IMR-90 (cell line): ENCODE results near the gene MADD.

ENCODE experiments used
- BHLHE40 ChIP-seq: fragments of 150-350 bp; IDR thresholded peaks from 2 replicates; pipeline ENCODE4 v1.6.1; 2016; ENCODE audit warnings: mild to moderate bottlenecking, low read depth, low read length
- CEBPB ChIP-seq: IDR thresholded peaks from 2 replicates; pipeline ENCODE4 v1.6.1; 2012; ENCODE audit warnings: low read depth, low read length, improper control_type of control experiment
- FOS ChIP-seq: fragments of 150-350 bp; IDR thresholded peaks from 2 replicates; pipeline ENCODE4 v1.6.1; 2016; ENCODE audit warnings: low read depth, low read length
- MAFK ChIP-seq: IDR thresholded peaks from 2 replicates; pipeline ENCODE4 v1.6.1; 2012; ENCODE audit warnings: low read depth, low read length, improper control_type of control experiment
- MAZ ChIP-seq: IDR thresholded peaks from 2 replicates; pipeline ENCODE4 v1.6.1; 2012; ENCODE audit warnings: low read depth, mild to moderate bottlenecking, low read length, improper control_type of control experiment, moderate library complexity, borderline replicate concordance
- NFE2L2 ChIP-seq: fragments of 150-350 bp; IDR thresholded peaks from 2 replicates; pipeline ENCODE4 v1.6.1; 2016; ENCODE audit warnings: low read depth, mild to moderate bottlenecking, low read length
- POLR2A ChIP-seq: IDR thresholded peaks from 2 replicates; pipeline ENCODE4 v1.6.1; 2012; ENCODE audit warnings: mild to moderate bottlenecking, low read depth, low read length
- RAD21 ChIP-seq: IDR thresholded peaks from 2 replicates; pipeline ENCODE4 v1.6.1; 2012; ENCODE audit warnings: low read length, improper control_type of control experiment
- TF ChIP-seq, protein P1 (sequence below): conservative IDR thresholded peaks from 2 replicates; pipeline ENCODE4 v1.5.1; 2012; ENCODE audit warnings: mild to moderate bottlenecking, low read depth, low read length, improper control_type of control experiment

DNA sequence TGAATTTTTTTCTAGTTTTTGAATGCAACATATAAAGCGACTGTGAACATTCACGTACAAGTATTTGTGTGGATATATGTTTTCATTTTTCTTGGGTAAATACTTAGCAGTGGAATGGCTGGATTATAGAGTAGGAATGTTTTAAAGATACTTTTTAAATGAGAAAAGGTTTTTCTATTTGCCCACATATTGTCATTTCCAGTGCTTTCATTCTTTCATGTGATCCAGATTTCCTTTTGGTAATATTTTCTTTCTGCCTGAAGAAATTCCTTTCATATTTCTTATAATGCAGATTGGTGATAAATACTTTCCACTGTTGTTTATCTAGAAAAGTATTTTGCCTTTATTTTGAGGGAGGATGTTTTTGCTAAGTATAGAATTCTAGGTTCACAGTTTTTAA is 47.2 kb upstream of the MADD start:
- TF ChIP-seq, protein P1, sequence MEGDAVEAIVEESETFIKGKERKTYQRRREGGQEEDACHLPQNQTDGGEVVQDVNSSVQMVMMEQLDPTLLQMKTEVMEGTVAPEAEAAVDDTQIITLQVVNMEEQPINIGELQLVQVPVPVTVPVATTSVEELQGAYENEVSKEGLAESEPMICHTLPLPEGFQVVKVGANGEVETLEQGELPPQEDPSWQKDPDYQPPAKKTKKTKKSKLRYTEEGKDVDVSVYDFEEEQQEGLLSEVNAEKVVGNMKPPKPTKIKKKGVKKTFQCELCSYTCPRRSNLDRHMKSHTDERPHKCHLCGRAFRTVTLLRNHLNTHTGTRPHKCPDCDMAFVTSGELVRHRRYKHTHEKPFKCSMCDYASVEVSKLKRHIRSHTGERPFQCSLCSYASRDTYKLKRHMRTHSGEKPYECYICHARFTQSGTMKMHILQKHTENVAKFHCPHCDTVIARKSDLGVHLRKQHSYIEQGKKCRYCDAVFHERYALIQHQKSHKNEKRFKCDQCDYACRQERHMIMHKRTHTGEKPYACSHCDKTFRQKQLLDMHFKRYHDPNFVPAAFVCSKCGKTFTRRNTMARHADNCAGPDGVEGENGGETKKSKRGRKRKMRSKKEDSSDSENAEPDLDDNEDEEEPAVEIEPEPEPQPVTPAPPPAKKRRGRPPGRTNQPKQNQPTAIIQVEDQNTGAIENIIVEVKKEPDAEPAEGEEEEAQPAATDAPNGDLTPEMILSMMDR, result no peak
- TF ChIP-seq POLR2A, result no peak
- TF ChIP-seq RAD21, result no peak
- no peak for TF ChIP-seq MAZ
- TF ChIP-seq NFE2L2, result no peak
- no peak for TF ChIP-seq CEBPB
- no peak for TF ChIP-seq BHLHE40
- TF ChIP-seq FOS, result no peak
- TF ChIP-seq MAFK, result no peak
